ENCODE data around the gene SRGAP2B.
"Not testable (repeated sequence)": the region's sequence is repeated elsewhere in the genome, so short reads cannot be mapped to it uniquely, and the experiment has no call there.

SRGAP2B gene

GRCh38 chr1:144919106-144919505, 176.0 kb downstream of the SRGAP2B start:
- not testable (repeated sequence) for H3K4me3 ChIP-seq (ENCODE audit: low read length, poor library complexity, severe bottlenecking); H3K27me3 ChIP-seq (ENCODE audit: insufficient read depth, low read length, poor library complexity, severe bottlenecking); H3K9ac ChIP-seq (ENCODE audit: low read depth, low read length, poor library complexity, severe bottlenecking); H2AFZ ChIP-seq (ENCODE audit: low read length); H3K36me3 ChIP-seq (ENCODE audit: insufficient read depth, low read length); H3K9me3 ChIP-seq (ENCODE audit: insufficient read depth, low read depth, low read length); H3K79me2 ChIP-seq (ENCODE audit: insufficient read depth, low read length); H3F3A ChIP-seq (ENCODE audit: low read depth); H3K4me1 ChIP-seq (ENCODE audit: insufficient read depth, low read length, poor library complexity, severe bottlenecking); H4K20me1 ChIP-seq (ENCODE audit: insufficient read depth, low read length, poor library complexity, severe bottlenecking); H3K4me2 ChIP-seq (ENCODE audit: low read depth, low read length, poor library complexity, severe bottlenecking); H3K9me2 ChIP-seq (replicated peaks; ENCODE audit: low read depth, low read length)

DNA sequence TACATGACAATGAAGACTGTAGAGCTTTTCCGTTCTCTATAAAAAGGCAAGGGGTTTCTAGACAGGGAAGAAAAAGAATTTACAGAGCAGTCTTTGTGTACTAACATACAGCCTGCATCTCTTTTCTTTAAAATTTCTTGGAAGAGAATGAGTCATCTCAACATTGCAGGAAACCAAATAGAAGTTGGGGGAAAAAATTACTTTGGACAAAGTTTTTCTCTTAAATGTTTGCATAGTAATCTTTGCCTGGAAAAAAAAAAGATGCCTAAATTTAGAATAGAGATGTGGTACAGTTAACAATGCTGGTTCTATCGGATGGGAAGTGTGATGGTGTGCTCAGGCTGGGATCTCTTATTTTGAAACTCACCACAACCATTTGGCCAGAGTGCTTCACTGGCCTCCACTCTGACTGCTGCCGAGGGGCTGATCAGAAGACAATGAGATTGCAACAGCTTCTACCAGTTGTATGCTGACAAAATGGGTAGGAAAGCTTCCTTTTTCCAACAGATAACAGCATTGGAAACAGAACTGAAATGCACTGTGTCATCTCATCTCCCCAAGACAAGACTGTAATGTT, 177.0 kb downstream of the SRGAP2B start:
- not testable (repeated sequence) for H2AFZ ChIP-seq (ENCODE audit: low read length); H3K4me3 ChIP-seq (ENCODE audit: low read length, poor library complexity, severe bottlenecking); H3K36me3 ChIP-seq (ENCODE audit: insufficient read depth, low read length); H3K9me2 ChIP-seq (replicated peaks; ENCODE audit: low read depth, low read length); H4K20me1 ChIP-seq (ENCODE audit: insufficient read depth, low read length, poor library complexity, severe bottlenecking); H3K79me2 ChIP-seq (ENCODE audit: insufficient read depth, low read length); H3K9me3 ChIP-seq (ENCODE audit: insufficient read depth, low read depth, low read length); H3K4me2 ChIP-seq (ENCODE audit: low read depth, low read length, poor library complexity, severe bottlenecking); H3F3A ChIP-seq (ENCODE audit: low read depth); H3K27me3 ChIP-seq (ENCODE audit: insufficient read depth, low read length, poor library complexity, severe bottlenecking); H3K4me1 ChIP-seq (ENCODE audit: insufficient read depth, low read length, poor library complexity, severe bottlenecking); H3K9ac ChIP-seq (ENCODE audit: low read depth, low read length, poor library complexity, severe bottlenecking)

DNA sequence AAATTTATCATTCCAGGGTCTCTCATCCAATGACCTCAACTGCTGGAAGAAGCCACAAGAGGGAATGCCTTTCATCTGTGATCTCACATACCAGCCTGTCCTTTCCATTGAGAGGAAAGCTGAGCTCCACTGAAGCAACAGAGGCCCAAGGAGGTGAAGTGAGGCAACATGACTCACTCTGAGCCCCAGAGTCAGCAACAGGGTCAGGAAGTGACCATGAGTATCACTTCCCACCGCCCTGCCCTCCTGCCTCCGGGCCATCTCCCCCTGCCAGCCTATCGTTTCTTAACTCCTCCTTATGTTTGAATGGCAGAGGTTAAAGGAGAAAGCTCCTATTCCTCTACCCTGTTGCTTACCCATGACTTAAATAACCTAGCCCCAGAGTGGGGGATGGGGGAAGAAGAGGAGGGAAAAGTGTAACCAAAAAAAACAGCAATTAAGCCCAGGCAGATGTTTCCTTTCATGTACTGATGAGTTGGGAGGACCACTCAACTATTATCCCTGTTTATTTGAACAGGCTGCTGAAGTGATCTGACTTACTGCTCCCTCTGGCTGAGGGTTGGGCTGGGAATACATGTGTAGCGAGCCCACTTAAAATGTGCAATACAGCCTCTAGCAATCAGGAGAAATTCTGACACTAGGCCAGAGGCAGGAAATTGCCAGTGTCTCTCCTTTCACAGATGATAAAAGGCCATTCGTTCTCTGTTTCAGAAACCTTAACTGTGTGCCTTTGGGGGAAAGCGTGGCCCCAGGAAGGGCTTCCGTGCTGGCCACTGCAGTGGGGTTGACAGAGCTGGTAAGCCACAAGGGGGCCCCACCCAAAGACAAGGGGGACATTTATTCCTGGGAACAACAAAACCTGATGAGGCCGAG, 177.7 kb downstream of the SRGAP2B start:
- H3K79me2 ChIP-seq (ENCODE audit: insufficient read depth, low read length); H2AFZ ChIP-seq (ENCODE audit: low read length); H3K4me2 ChIP-seq (ENCODE audit: low read depth, low read length, poor library complexity, severe bottlenecking): not testable (repeated sequence)

DNA sequence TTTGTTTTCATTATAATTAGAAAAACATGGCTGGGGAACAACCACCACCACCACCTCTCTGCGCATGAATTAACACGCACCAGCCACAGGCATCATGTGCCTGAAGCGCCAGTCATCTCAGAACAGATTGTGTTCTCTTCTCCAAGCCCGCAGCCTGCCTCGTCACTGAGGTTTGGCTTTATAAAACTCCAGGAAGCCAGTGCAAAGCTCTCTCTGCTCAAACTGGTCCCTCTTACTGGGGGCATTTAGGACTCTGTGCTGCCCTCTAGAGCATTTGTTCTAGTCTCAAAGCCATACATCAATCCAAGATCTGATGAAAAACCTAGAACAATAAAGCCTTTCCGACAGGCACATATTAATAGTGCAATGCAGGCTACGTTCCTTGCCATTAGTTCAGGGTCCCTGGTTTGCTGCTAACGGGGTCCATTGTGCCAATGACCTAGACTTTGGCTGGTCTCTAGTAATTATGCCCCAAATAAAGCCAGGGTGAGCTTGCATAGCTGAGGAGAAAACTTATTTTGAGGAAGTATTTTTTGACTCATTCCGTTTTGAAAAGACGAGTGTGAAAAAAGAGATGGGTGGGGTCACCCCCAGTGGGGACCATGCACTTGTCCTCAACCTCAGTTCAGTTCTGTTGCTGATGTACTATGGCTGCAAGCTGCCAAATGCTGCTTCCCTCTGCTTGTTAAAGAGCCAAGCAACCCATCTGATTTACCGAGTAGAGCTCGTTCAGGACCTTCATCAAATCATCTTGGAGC, 181.0 kb downstream of the SRGAP2B start:
- H3K79me2 ChIP-seq (ENCODE audit: insufficient read depth, low read length); H3K27me3 ChIP-seq (ENCODE audit: insufficient read depth, low read length, poor library complexity, severe bottlenecking); H3K9me2 ChIP-seq (replicated peaks; ENCODE audit: low read depth, low read length); H3F3A ChIP-seq (ENCODE audit: low read depth); H3K4me3 ChIP-seq (ENCODE audit: low read length, poor library complexity, severe bottlenecking); H2AFZ ChIP-seq (ENCODE audit: low read length); H3K36me3 ChIP-seq (ENCODE audit: insufficient read depth, low read length); H3K4me2 ChIP-seq (ENCODE audit: low read depth, low read length, poor library complexity, severe bottlenecking); H3K9me3 ChIP-seq (ENCODE audit: insufficient read depth, low read depth, low read length); H3K4me1 ChIP-seq (ENCODE audit: insufficient read depth, low read length, poor library complexity, severe bottlenecking); H4K20me1 ChIP-seq (ENCODE audit: insufficient read depth, low read length, poor library complexity, severe bottlenecking); H3K9ac ChIP-seq (ENCODE audit: low read depth, low read length, poor library complexity, severe bottlenecking): not testable (repeated sequence)

More for the DNA sequence above, 177.7 kb downstream of the SRGAP2B start:
- not testable (repeated sequence) for H3K9ac ChIP-seq (ENCODE audit: low read depth, low read length, poor library complexity, severe bottlenecking); H3K4me1 ChIP-seq (ENCODE audit: insufficient read depth, low read length, poor library complexity, severe bottlenecking); H3K9me3 ChIP-seq (ENCODE audit: insufficient read depth, low read depth, low read length); H3K4me3 ChIP-seq (ENCODE audit: low read length, poor library complexity, severe bottlenecking); H3K27me3 ChIP-seq (ENCODE audit: insufficient read depth, low read length, poor library complexity, severe bottlenecking); H3F3A ChIP-seq (ENCODE audit: low read depth); H4K20me1 ChIP-seq (ENCODE audit: insufficient read depth, low read length, poor library complexity, severe bottlenecking); H3K9me2 ChIP-seq (replicated peaks; ENCODE audit: low read depth, low read length); H3K36me3 ChIP-seq (ENCODE audit: insufficient read depth, low read length)

- not testable (repeated sequence) for H3K36me3 ChIP-seq (ENCODE audit: insufficient read depth, low read length); H2AFZ ChIP-seq (ENCODE audit: low read length); H4K20me1 ChIP-seq (ENCODE audit: insufficient read depth, low read length, poor library complexity, severe bottlenecking); H3K4me2 ChIP-seq (ENCODE audit: low read depth, low read length, poor library complexity, severe bottlenecking); H3K9me2 ChIP-seq (replicated peaks; ENCODE audit: low read depth, low read length); H3K9me3 ChIP-seq (ENCODE audit: insufficient read depth, low read depth, low read length); H3K4me1 ChIP-seq (ENCODE audit: insufficient read depth, low read length, poor library complexity, severe bottlenecking); H3K27me3 ChIP-seq (ENCODE audit: insufficient read depth, low read length, poor library complexity, severe bottlenecking); H3K79me2 ChIP-seq (ENCODE audit: insufficient read depth, low read length); H3F3A ChIP-seq (ENCODE audit: low read depth); H3K9ac ChIP-seq (ENCODE audit: low read depth, low read length, poor library complexity, severe bottlenecking); H3K4me3 ChIP-seq (ENCODE audit: low read length, poor library complexity, severe bottlenecking)
Observed at GRCh38 chr1:144913458-144913857, 181.7 kb downstream of the SRGAP2B start.

DNA sequence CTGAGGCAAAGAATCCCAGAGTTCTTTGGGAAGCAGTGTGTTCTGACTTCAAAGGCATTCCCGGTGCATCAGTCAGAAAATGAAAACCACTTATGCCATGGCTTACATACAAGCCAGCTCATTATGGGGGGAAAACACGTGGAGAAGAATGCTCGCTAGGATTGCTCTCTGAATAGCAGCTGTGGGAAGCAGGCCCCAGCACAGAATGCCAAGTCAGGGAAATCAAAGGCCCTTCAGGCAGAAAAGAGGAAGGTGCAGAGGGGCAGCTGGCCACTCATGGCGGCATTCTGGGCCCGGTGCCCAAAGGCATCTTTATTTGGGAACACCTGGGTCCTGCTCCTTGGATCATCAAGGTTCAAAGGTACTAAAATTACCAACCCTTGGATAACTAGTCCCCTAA, 184.4 kb downstream of the SRGAP2B start:
- H4K20me1 ChIP-seq (ENCODE audit: insufficient read depth, low read length, poor library complexity, severe bottlenecking); H3K36me3 ChIP-seq (ENCODE audit: insufficient read depth, low read length); H3K27me3 ChIP-seq (ENCODE audit: insufficient read depth, low read length, poor library complexity, severe bottlenecking); H3K4me3 ChIP-seq (ENCODE audit: low read length, poor library complexity, severe bottlenecking); H3K4me1 ChIP-seq (ENCODE audit: insufficient read depth, low read length, poor library complexity, severe bottlenecking); H3F3A ChIP-seq (ENCODE audit: low read depth); H3K9me2 ChIP-seq (replicated peaks; ENCODE audit: low read depth, low read length); H3K4me2 ChIP-seq (ENCODE audit: low read depth, low read length, poor library complexity, severe bottlenecking); H3K9me3 ChIP-seq (ENCODE audit: insufficient read depth, low read depth, low read length); H3K79me2 ChIP-seq (ENCODE audit: insufficient read depth, low read length); H3K9ac ChIP-seq (ENCODE audit: low read depth, low read length, poor library complexity, severe bottlenecking); H2AFZ ChIP-seq (ENCODE audit: low read length): not testable (repeated sequence)

DNA sequence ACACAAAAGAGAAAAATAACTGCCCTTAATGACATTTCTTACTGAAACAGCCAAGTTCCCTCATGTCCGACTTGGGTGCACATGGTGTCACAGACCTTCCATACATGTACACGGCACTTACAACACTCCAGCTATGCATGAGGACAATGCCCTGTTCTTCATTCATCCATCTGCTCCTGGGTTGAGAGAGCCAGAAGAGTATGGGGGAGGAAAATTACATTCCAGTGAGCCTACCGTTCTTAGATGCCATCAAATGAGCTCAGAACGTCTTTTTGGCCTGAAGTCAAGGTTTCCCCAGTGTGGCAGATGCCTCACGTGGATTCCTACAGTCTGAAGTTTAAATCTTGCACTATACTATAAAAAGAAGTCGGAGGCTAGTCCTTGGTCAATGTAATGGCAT, 194.3 kb downstream of the SRGAP2B start:
- H2AFZ ChIP-seq (ENCODE audit: low read length); H3K9me3 ChIP-seq (ENCODE audit: insufficient read depth, low read depth, low read length); H3K27me3 ChIP-seq (ENCODE audit: insufficient read depth, low read length, poor library complexity, severe bottlenecking); H3K79me2 ChIP-seq (ENCODE audit: insufficient read depth, low read length); H3F3A ChIP-seq (ENCODE audit: low read depth); H3K4me1 ChIP-seq (ENCODE audit: insufficient read depth, low read length, poor library complexity, severe bottlenecking); H3K4me3 ChIP-seq (ENCODE audit: low read length, poor library complexity, severe bottlenecking); H3K9ac ChIP-seq (ENCODE audit: low read depth, low read length, poor library complexity, severe bottlenecking); H3K36me3 ChIP-seq (ENCODE audit: insufficient read depth, low read length); H4K20me1 ChIP-seq (ENCODE audit: insufficient read depth, low read length, poor library complexity, severe bottlenecking); H3K9me2 ChIP-seq (replicated peaks; ENCODE audit: low read depth, low read length); H3K4me2 ChIP-seq (ENCODE audit: low read depth, low read length, poor library complexity, severe bottlenecking): not testable (repeated sequence)
